ENCODE data around the gene WHRN.

WHRN gene

GRCh38 chr9:114395334-114395617, 110.0 kb downstream of the WHRN start:
- peaks cover 20% of the 10 kb centered on the region for H3K79me2 ChIP-seq (ENCODE audit: insufficient read depth, low read length)
- H3K9ac ChIP-seq (ENCODE audit: low read length), result 0 out of 2 replicates have a peak overlapping the region, but pooled peaks have one; percentile 3
- H3K27ac ChIP-seq (ENCODE audit: low read depth, low read length), result peak overlapping the region; percentile 64
- H3K4me3 ChIP-seq (ENCODE audit: insufficient read depth, low read length, poor library complexity, severe bottlenecking), result no peak overlapping the region
- H3K4me2 ChIP-seq (ENCODE audit: low read depth, low read length, poor library complexity, severe bottlenecking), result peak overlapping the region; percentile 21
- no peaks in the 10 kb centered on the region for H3K27me3 ChIP-seq (ENCODE audit: low read length)
- H3K9me3 ChIP-seq (ENCODE audit: insufficient read depth, low read length), result no peaks in the 10 kb centered on the region
- no peaks in the 10 kb centered on the region for H4K20me1 ChIP-seq (ENCODE audit: low read depth, low read length)
- H2AFZ ChIP-seq (ENCODE audit: low read depth, low read length, severe bottlenecking), result no peak overlapping the region
- H3K36me3 ChIP-seq (ENCODE audit: low read length), result no peaks in the 10 kb centered on the region
- H3F3A ChIP-seq (ENCODE audit: insufficient read depth), result peaks cover 46% of the 10 kb centered on the region
- no peaks in the 10 kb centered on the region for H3K9me2 ChIP-seq (replicated peaks; ENCODE audit: insufficient read depth, low read length)
- no peak for TF ChIP-seq EZH2phosphoT487 (conservative IDR thresholded peaks at IDR 0.05; ENCODE audit: low read length)
- TF ChIP-seq, protein P1, sequence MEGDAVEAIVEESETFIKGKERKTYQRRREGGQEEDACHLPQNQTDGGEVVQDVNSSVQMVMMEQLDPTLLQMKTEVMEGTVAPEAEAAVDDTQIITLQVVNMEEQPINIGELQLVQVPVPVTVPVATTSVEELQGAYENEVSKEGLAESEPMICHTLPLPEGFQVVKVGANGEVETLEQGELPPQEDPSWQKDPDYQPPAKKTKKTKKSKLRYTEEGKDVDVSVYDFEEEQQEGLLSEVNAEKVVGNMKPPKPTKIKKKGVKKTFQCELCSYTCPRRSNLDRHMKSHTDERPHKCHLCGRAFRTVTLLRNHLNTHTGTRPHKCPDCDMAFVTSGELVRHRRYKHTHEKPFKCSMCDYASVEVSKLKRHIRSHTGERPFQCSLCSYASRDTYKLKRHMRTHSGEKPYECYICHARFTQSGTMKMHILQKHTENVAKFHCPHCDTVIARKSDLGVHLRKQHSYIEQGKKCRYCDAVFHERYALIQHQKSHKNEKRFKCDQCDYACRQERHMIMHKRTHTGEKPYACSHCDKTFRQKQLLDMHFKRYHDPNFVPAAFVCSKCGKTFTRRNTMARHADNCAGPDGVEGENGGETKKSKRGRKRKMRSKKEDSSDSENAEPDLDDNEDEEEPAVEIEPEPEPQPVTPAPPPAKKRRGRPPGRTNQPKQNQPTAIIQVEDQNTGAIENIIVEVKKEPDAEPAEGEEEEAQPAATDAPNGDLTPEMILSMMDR (IDR thresholded peaks at IDR 0.05; ENCODE audit: insufficient read depth, low read length, poor library complexity, severe bottlenecking), result no peak

DNA sequence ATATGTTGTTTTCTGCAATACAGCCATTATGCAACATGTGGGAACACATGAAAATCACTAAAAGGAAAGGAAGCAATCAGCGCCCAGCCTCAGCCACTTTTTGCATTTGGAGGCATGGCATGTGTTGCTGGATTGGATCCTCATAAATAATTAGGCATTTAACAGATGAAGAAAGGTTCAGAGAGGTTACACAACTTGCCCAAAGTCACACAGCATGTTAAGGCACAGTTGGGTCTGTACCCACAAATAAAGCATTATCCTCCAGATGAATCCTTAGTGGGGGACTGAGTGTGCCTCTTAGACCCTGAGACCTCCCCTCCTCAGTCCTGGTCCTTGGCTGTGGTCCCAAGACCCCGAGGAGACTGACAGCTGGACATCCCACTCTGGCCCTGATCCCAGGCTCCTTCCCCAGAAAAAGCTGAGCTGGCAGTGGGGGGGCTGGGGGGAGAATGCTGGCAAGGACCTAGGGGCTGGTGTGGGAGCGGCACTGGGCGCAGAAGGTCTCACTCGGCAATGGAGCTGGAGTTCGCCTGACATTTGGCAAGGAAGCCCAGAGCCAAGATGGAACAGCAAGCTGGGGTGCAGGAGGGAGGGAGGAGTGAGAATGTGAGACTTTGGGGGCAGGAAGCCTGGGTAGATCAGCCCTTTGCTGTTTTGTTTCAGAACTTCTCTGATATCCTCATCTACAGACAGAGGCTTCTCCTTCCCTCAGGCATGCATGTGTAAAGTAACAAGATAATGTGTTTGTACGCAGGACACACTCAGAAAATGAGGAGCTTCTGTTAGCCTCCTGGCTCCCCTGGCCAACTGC, 110.5 kb downstream of the WHRN start:
- Histone ChIP-seq H3K79me2 (ENCODE audit: insufficient read depth, low read length) (peaks cover 22% of the 10 kb centered on the region), H3K36me3 (ENCODE audit: low read length) (no peaks in the 10 kb centered on the region), H3F3A (ENCODE audit: insufficient read depth) (peaks cover 50% of the 10 kb centered on the region), H3K4me3 (ENCODE audit: insufficient read depth, low read length, poor library complexity, severe bottlenecking) (no peak overlapping the region), H3K4me2 (ENCODE audit: low read depth, low read length, poor library complexity, severe bottlenecking) (peak overlapping the region; percentile 21), H4K20me1 (ENCODE audit: low read depth, low read length) (no peaks in the 10 kb centered on the region), H3K27me3 (ENCODE audit: low read length) (no peaks in the 10 kb centered on the region), H3K27ac (ENCODE audit: low read depth, low read length) (peak overlapping the region; percentile 64), H3K9ac (ENCODE audit: low read length) (peak overlapping the region; percentile 3; the same call in 1 of the 2 replicates), H3K9me3 (ENCODE audit: insufficient read depth, low read length) (no peaks in the 10 kb centered on the region), H3K9me2 (replicated peaks; ENCODE audit: insufficient read depth, low read length) (no peaks in the 10 kb centered on the region), H2AFZ (ENCODE audit: low read depth, low read length, severe bottlenecking) (no peak overlapping the region)
- TF ChIP-seq, protein P1 (IDR thresholded peaks at IDR 0.05; ENCODE audit: insufficient read depth, low read length, poor library complexity, severe bottlenecking), result no peak
- TF ChIP-seq EZH2phosphoT487 (conservative IDR thresholded peaks at IDR 0.05; ENCODE audit: low read length), result no peak

DNA sequence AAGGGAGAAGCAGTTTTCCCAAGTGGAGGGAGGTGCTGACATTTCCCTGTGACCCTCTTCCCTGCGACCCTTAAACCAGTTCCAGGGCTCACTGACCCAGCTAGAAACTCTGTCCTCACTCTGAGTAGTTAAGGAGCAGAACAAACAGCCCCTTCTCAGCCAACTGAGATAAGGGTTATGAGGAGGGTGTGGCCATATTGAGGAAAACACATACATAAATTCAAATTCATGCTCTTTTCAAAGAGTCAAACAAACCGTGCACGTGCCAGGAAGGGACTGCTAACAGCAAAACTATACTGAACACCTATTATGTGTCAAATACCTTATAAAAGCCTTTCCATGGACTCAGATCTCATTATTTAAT, 112.5 kb downstream of the WHRN start:
- H3K4me3 ChIP-seq (ENCODE audit: insufficient read depth, low read length, poor library complexity, severe bottlenecking), result no peak overlapping the region
- H3K4me2 ChIP-seq (ENCODE audit: low read depth, low read length, poor library complexity, severe bottlenecking), result peak overlapping the region; percentile 36
- no peaks in the 10 kb centered on the region for H3K9me2 ChIP-seq (replicated peaks; ENCODE audit: insufficient read depth, low read length)
- H3F3A ChIP-seq (ENCODE audit: insufficient read depth), result peaks cover 65% of the 10 kb centered on the region
- H3K9ac ChIP-seq (ENCODE audit: low read length), result no peak overlapping the region; the same call in 1 of the 2 replicates
- no peak for TF ChIP-seq EZH2phosphoT487 (conservative IDR thresholded peaks at IDR 0.05; ENCODE audit: low read length)
- TF ChIP-seq, protein P1 (IDR thresholded peaks at IDR 0.05; ENCODE audit: insufficient read depth, low read length, poor library complexity, severe bottlenecking), result no peak
- no peaks in the 10 kb centered on the region for H3K9me3 ChIP-seq (ENCODE audit: insufficient read depth, low read length)
- H4K20me1 ChIP-seq (ENCODE audit: low read depth, low read length), result no peaks in the 10 kb centered on the region
- no peaks in the 10 kb centered on the region for H3K27me3 ChIP-seq (ENCODE audit: low read length)
- no peaks in the 10 kb centered on the region for H3K36me3 ChIP-seq (ENCODE audit: low read length)
- H3K27ac ChIP-seq (ENCODE audit: low read depth, low read length), result peak overlapping the region; percentile 98
- H3K79me2 ChIP-seq (ENCODE audit: insufficient read depth, low read length), result peaks cover 41% of the 10 kb centered on the region
- H2AFZ ChIP-seq (ENCODE audit: low read depth, low read length, severe bottlenecking), result no peak overlapping the region
